ENCODE measurements around the gene PLXNA4. TPM values are rescaled to one million over a fixed set of nuclear protein-coding genes. Genes with fewer than 3 reads are reported as not detected.

PLXNA4 gene
- total and polyA plus RNA-seq, 12 donors, result 0.83 to 17.0 (median 11.5) TPM

DNA sequence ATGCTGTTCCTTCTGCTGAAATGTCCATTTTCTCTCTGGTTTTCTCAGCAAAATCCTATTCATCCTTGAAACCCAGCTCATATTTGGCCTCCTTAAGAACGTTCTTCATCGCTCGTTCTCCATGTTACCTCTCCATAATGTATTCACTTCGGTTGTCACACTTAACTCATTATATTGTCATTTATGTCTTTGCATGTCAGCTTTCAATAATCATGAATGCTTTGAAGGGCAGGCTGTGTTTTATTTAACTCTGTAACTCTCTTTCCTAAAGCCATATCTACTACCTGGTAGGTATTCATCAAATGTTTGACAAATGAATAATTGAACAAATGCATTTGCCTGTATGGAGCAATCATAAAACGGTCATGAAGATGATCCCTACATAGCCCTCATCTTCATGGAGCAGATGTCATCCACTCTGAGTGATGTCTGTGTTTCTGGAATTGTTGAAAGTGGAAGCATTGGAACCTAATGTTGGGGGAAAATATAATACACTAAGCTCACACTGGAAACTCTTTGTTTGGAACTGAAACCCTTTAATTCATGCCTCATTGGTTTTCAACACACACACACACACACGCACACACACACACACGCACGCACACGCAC lies 303.4 kb downstream of the PLXNA4 start:
- no peak overlapping the region for H3K4me3 ChIP-seq
- H3K36me3 ChIP-seq, result no peaks in the 10 kb centered on the region
- H3K4me1 ChIP-seq, result peaks cover 0 to 6% (median 0%) of the 10 kb centered on the region in 9 donors
- TF ChIP-seq, protein P1, sequence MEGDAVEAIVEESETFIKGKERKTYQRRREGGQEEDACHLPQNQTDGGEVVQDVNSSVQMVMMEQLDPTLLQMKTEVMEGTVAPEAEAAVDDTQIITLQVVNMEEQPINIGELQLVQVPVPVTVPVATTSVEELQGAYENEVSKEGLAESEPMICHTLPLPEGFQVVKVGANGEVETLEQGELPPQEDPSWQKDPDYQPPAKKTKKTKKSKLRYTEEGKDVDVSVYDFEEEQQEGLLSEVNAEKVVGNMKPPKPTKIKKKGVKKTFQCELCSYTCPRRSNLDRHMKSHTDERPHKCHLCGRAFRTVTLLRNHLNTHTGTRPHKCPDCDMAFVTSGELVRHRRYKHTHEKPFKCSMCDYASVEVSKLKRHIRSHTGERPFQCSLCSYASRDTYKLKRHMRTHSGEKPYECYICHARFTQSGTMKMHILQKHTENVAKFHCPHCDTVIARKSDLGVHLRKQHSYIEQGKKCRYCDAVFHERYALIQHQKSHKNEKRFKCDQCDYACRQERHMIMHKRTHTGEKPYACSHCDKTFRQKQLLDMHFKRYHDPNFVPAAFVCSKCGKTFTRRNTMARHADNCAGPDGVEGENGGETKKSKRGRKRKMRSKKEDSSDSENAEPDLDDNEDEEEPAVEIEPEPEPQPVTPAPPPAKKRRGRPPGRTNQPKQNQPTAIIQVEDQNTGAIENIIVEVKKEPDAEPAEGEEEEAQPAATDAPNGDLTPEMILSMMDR (IDR thresholded peaks at IDR 0.05), result no peak
- no peak for ATAC-seq
- 71 to 86% methylated on average over 9 of the region's 9 CpGs for WGBS, 2 donors
- no peak overlapping the region for H3K27ac ChIP-seq
- no peaks in the 10 kb centered on the region for H3K9me3 ChIP-seq
- intact Hi-C loops (cut with DNase I), result no loop called here
- H3K27me3 ChIP-seq, result no peaks in the 10 kb centered on the region
- no peak for DNase-seq

DNA sequence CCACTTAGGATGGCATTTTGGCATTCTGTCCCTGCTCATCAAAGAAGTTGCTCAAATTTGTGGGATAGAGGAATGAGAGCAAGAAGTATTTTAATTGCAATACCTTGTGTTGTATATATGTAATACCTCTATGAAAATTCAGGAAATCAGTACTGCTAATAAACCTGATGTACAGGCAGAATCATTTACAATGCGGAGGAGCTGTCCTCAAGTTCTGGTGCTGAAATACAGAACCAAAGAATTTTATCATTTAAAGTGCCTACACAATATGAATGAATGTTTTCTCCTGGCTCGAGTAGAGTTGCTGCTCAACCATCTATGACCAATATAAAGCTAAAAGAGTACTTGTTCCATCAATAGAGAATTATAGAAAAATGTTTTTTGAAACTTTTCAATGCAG lies 305.8 kb downstream of the PLXNA4 start:
- intact Hi-C loops (cut with DNase I), result no loop called here
- WGBS, 2 donors, result 50 to 57% methylated on average over 2 of the region's 2 CpGs
- no peaks in the 10 kb centered on the region for H3K36me3 ChIP-seq
- no peaks in the 10 kb centered on the region for H3K4me1 ChIP-seq
- TF ChIP-seq, protein P1 (IDR thresholded peaks at IDR 0.05), result no peak
- no peak overlapping the region for H3K27ac ChIP-seq
- H3K4me3 ChIP-seq, result no peak overlapping the region
- ATAC-seq, result no peak
- no peaks in the 10 kb centered on the region for H3K27me3 ChIP-seq
- DNase-seq, result no peak
- no peaks in the 10 kb centered on the region for H3K9me3 ChIP-seq

DNA sequence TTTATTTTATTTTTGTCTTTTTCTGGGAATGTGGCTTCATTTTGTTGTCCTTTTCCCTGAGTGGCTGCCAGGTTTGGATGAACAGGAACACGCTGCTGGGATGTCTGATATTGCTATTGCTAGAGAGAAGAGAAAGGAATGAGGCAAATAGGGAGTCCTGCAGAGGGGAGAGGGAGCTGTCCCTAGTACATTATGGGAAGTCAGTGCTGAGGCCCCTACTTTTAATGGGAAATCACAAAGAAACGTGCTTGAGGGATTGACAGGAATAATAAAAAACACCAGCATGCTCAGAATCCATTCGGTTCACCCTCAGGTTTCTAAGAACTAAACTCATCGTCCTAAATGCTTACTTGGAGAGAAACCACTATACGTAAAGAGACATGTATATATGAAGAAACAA lies 306.6 kb downstream of the PLXNA4 start:
- intact Hi-C loops (cut with DNase I), result no loop called here
- Histone ChIP-seq H3K9me3 (no peaks in the 10 kb centered on the region), H3K4me3 (no peak overlapping the region), H3K4me1 (no peaks in the 10 kb centered on the region), H3K27ac (no peak overlapping the region), H3K36me3 (no peaks in the 10 kb centered on the region), H3K27me3 (no peaks in the 10 kb centered on the region)
- no peak for ATAC-seq
- 67 to 72% methylated on average over 5 of the region's 5 CpGs for WGBS, 2 donors
- DNase-seq, result no peak
- TF ChIP-seq, protein P1 (IDR thresholded peaks at IDR 0.05), result no peak

DNA sequence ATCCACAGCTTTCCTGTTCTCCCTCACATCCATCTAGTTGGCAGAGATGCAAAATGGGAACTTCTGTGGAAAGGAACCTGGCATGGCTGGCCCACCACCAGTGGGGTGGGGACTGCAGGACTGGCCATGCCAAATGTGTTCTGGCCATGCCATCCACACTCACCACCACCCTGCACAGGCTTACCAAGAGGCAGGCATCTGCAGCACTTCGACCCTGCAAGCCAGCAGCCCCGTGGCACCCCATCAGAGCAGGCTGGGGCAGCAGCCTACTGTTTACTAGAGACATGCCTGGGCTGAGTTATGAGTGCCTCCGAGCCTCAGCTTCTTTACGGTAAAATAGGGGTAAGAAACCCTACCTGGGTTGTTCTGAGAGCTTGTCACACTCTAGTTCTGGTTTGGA lies 313.1 kb downstream of the PLXNA4 start:
- Histone ChIP-seq H3K27me3 (no peaks in the 10 kb centered on the region), H3K36me3 (no peaks in the 10 kb centered on the region), H3K4me3 (no peak overlapping the region), H3K27ac (no peak overlapping the region), H3K9me3 (no peaks in the 10 kb centered on the region), H3K4me1 (peaks cover 0 to 2% (median 0%) of the 10 kb centered on the region in 9 donors)
- TF ChIP-seq, protein P1 (IDR thresholded peaks at IDR 0.05), result no peak
- intact Hi-C loops (cut with DNase I), result loop anchor here in 1 of 10 donors (5.0 kb wide), 1 partner anchor 386 kb away; no protein-coding TSS in a partner anchor
- peak in 1 of 8 donors; percentile 35 for ATAC-seq
- WGBS, 2 donors, result 88 to 95% methylated on average over 4 of the region's 4 CpGs
- no peak for DNase-seq

Data from heart right ventricle (tissue), 16 donors.